GM19468 (cell line): ENCODE data around the gene GPC2.

Experiments used
- ATAC-seq: cut with Tn5 transposase; IDR thresholded peaks from one replicate; pipeline ENCODE4 v1.9.1; 2021; ENCODE audit warnings: mild to moderate bottlenecking, moderate library complexity, moderate number of reproducible peaks; ENCODE audit not compliant: unreplicated experiment; ENCODE audit errors: extremely low read depth

Gene GPC2

DNA sequence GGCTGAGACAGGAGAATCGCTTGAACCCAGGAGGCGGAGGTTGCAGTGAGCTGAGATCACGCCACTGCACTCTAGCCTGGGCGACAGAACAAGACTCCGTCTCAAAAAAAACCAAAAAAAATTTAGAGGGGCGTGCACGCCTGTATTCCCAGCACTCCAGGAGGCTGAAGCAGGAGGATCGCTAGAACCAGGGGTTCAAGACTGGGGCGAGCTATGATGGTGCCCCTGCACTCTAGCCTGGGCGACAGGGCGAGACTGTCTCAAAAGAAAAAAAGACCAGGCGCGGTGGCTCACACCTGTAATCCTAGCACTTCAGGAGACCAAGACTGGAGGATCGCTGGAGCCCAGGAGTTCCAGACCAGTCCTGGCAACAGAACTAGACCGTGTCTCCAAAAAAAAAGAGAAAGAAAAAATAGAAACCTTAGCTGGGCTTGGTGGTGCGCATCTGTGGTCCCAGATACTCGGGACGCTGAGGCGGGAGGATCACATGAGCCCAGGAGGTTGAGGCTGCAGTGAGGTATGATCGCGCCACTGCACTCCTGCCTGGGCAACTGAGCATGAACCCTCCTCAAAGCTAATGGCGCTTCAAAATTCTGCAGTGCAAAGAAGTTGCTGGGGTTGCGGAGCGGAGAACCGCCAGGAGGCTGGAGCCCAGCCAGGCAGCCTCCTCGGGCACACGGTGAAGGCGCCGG, 50.8 kb downstream of the GPC2 start:
- no peak for ATAC-seq

DNA sequence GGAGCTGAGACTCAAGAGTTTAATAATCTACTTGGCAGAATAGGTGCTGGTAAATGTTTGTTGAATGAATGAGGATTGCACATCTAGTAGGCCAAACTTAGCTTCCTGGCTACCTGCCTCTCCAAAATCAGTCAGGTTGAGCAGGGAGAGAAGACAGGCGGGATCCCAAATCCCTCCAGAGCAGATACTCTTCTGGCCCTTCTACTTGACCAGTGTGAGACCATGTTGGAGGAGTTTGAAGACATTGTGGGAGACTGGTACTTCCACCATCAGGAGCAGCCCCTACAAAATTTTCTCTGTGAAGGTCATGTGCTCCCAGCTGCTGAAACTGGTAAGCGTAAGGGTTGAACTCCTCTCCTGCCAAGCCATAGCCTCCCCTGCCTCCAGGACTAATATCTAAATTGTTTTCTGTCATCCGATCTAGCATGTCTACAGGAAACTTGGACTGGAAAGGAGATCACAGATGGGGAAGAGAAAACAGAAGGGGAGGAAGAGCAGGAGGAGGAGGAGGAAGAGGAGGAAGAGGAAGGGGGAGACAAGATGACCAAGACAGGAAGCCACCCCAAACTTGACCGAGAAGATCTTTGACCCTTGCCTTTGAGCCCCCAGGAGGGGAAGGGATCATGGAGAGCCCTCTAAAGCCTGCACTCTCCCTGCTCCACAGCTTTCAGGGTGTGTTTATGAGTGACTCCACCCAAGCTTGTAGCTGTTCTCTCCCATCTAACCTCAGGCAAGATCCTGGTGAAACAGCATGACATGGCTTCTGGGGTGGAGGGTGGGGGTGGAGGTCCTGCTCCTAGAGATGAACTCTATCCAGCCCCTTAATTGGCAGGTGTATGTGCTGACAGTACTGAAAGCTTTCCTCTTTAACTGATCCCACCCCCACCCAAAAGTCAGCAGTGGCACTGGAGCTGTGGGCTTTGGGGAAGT, 52.6 kb downstream of the GPC2 start:
- no peak for ATAC-seq

DNA sequence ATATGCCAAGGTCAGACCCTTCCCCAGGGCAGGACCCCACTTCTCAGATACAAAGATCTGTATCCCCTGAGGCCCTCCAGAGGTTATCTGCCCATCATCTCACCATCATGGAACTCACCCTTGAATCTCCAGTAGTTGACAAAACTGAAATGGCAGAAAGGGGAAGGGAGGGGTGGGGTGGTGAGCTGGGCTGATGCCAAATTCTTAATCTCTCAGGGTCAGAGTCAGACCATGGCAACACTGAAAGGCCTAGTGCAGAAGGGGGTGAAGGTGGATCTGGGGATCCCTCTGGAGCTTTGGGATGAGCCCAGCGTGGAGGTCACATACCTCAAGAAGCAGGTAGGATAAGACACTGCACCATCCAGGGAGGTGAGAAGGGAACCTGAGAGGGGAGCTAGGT, 54.6 kb downstream of the GPC2 start:
- ATAC-seq: no peak

DNA sequence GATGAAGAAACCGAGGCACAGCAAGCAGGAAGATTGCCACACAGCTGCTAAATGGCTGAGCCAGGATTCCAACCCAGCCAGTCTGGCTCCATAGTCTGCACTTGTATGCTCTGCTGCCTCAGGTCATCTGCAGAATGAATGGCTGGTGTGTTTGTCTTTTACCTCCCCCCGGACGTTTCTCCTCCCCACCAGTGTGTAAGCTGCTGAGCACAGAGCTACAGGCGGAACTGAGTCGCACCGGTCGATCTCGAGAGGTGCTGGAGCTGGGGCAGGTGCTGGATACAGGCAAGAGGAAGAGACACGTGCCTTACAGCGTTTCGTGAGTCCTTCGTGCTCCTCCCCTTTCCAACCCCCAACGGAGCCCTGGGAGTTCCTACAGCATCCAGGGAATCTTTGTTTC, 55.1 kb downstream of the GPC2 start:
- no peak for ATAC-seq

DNA sequence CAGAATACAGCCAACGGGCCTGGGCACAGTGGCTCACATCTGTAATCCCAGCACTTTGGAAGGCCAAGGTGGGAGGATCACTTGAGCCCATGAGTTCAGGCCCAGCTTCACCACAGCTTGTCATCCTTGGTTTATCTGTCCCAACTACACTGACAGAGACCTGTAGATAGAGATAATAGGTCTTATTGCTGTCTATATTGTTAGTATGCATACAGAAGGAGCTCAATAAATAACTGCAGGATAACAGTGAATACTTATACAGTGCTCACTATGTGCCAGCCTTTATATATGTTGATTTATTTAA, 56.5 kb downstream of the GPC2 start:
- no peak for ATAC-seq

DNA sequence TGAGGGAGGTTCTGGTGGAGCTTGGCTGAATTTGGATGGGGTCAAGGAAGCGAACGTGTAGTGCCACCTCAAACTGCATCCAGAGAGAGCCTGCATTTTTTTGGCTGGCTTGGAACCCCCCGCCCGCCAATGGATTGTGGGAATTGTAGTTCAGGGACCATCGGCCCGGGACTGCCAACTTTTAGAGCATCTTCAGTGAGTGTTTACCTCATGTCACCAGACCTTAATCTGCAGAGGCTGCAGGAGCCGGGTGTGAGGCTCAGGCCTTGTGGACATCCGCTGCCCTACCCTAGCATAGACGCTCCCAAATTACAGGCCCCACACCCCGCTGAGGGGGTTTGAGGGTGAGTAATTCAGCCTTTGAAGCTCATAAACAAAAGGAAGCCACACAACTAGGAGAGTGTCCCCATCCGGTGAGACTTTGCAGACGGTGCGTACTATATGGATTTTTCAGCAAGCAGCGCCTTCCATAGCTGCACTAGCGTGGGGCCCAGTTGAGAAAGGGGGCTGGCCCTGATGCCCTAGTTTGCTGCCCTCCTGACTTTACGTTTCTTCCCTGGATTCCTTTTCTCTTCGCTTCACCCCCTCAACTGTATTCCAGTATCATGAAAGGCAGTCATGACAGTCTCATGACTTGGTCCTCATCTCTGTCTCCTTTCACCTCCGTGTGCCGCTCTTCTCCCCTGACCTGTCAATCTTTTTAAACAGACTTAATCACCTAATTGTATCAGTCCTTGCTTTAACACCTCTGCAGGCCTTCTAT, 57.0 kb downstream of the GPC2 start:
- ATAC-seq: no peak
